SK-N-MC (cell line): Measurements from ENCODE around the gene IZUMO4.
A peak's percentile ranks its signal among the peaks of the same experiment; 100 is the strongest.
"Not testable (repeated sequence)": the region's sequence is repeated elsewhere in the genome, so short reads cannot be mapped to it uniquely, and the experiment has no call there.

Source experiments
- DNase-seq: peaks from one replicate; pipeline ENCODE4 v3.0.0-alpha.2; 2011; ENCODE audit warnings: low read depth, low spot score
- H3K27ac ChIP-seq: fragments of 200-600 bp; sonication (generic); 2 replicates; pipeline ENCODE4 v1.5.1; 2016; ENCODE audit warnings: mixed run types
- H3K36me3 ChIP-seq: fragments of 200-600 bp; sonication (generic); 2 replicates; pipeline ENCODE4 v1.6.1; 2017; ENCODE audit warnings: antibody characterized with exemption, low read length, mixed read lengths; ENCODE audit not compliant: insufficient read depth
- H3K4me3 ChIP-seq: fragments of 200-600 bp; sonication (generic); 2 replicates; pipeline ENCODE4 v1.5.1; 2016
- H3K9ac ChIP-seq: fragments of 200-600 bp; sonication (generic); 2 replicates; pipeline ENCODE4 v1.8.0; 2017; ENCODE audit warnings: mixed run types, mixed read lengths; ENCODE audit not compliant: insufficient read length
- H3K9me3 ChIP-seq: fragments of 200-600 bp; sonication (generic); 2 replicates; pipeline ENCODE4 v1.6.1; 2017; ENCODE audit warnings: low read depth, mild to moderate bottlenecking, antibody characterized with exemption, low read length, moderate library complexity, mixed read lengths
- EZH2 ChIP-seq: fragments of 200-600 bp; sonication (generic); IDR thresholded peaks from one replicate; pipeline ENCODE4 v1.6.1; 2017; ENCODE audit warnings: antibody characterized with exemption
- FOXP2 ChIP-seq: optimal IDR thresholded peaks from 2 replicates; pipeline ENCODE3; 2011; ENCODE audit warnings: mild to moderate bottlenecking, moderate library complexity; ENCODE audit not compliant: insufficient read depth; ENCODE audit errors: extremely low read length, control extremely low read depth
- POLR2AphosphoS5 ChIP-seq: IDR thresholded peaks from 2 replicates; pipeline ENCODE4 v1.6.1; 2012; ENCODE audit warnings: mild to moderate bottlenecking, low read depth, low read length, borderline replicate concordance

The IZUMO4 gene

GRCh38 chr19:2120821-2121220, 24.1 kb downstream of the IZUMO4 start:
- no peak overlapping the region for H3K9ac ChIP-seq
- no peak overlapping the region for H3K4me3 ChIP-seq
- no peaks in the 10 kb centered on the region for H3K9me3 ChIP-seq
- TF ChIP-seq FOXP2 (no peak), EZH2 (no peak), POLR2AphosphoS5 (no peak)
- H3K27ac ChIP-seq = no peak overlapping the region
- peaks cover 75% of the 10 kb centered on the region; the same call in 1 of the 2 replicates for H3K36me3 ChIP-seq
- no peak for DNase-seq

GRCh38 chr19:2121416-2122051, 24.8 kb downstream of the IZUMO4 start:
- Histone ChIP-seq H3K9me3 (no peaks in the 10 kb centered on the region), H3K27ac (no peak overlapping the region), H3K9ac (no peak overlapping the region), H3K36me3 (peaks cover 71% of the 10 kb centered on the region; the same call in 1 of the 2 replicates), H3K4me3 (no peak overlapping the region)
- TF ChIP-seq POLR2AphosphoS5 (no peak), FOXP2 (no peak), EZH2 (no peak)
- DNase-seq = no peak

- no peak for TF ChIP-seq FOXP2
- TF ChIP-seq EZH2 = no peak
- no peak for TF ChIP-seq POLR2AphosphoS5
- DNase-seq = no peak
- no peaks in the 10 kb centered on the region for H3K9me3 ChIP-seq
- no peak overlapping the region for H3K9ac ChIP-seq
- no peak overlapping the region for H3K27ac ChIP-seq
- H3K36me3 ChIP-seq = peaks cover 71% of the 10 kb centered on the region; the same call in 1 of the 2 replicates
- no peak overlapping the region for H3K4me3 ChIP-seq
These were observed 25.5 kb downstream of the IZUMO4 start for GRCh38 chr19:2122251-2122650.

- H3K4me3 ChIP-seq = no peak overlapping the region
- H3K9ac ChIP-seq = no peak overlapping the region
- no peak overlapping the region for H3K27ac ChIP-seq
- TF ChIP-seq POLR2AphosphoS5 (no peak), FOXP2 (no peak), EZH2 (no peak)
- no peaks in the 10 kb centered on the region for H3K9me3 ChIP-seq
- peaks cover 69% of the 10 kb centered on the region; the same call in 1 of the 2 replicates for H3K36me3 ChIP-seq
- DNase-seq = no peak
These were observed 26.3 kb downstream of the IZUMO4 start for GRCh38 chr19:2122982-2123381.

GRCh38 chr19:2123682-2124387, 27.1 kb downstream of the IZUMO4 start:
- TF ChIP-seq EZH2 (no peak), FOXP2 (no peak), POLR2AphosphoS5 (no peak)
- Histone ChIP-seq H3K27ac (no peak overlapping the region), H3K36me3 (peaks cover 60% of the 10 kb centered on the region; the same call in 1 of the 2 replicates), H3K9ac (no peak overlapping the region), H3K9me3 (no peaks in the 10 kb centered on the region), H3K4me3 (no peak overlapping the region)
- DNase-seq = no peak

- DNase-seq = no peak
- H3K36me3 ChIP-seq = peaks cover 38% of the 10 kb centered on the region; the same call in 1 of the 2 replicates
- no peaks in the 10 kb centered on the region for H3K9me3 ChIP-seq
- no peak overlapping the region for H3K9ac ChIP-seq
- TF ChIP-seq EZH2 (no peak), FOXP2 (no peak), POLR2AphosphoS5 (no peak)
- no peak overlapping the region for H3K4me3 ChIP-seq
- H3K27ac ChIP-seq = 0 out of 2 replicates have a peak overlapping the region, but pooled peaks have one; percentile 42
These were observed 30.3 kb downstream of the IZUMO4 start for GRCh38 chr19:2126879-2127518.

GRCh38 chr19:2127758-2128157, 31.0 kb downstream of the IZUMO4 start:
- no peaks in the 10 kb centered on the region for H3K9me3 ChIP-seq
- TF ChIP-seq POLR2AphosphoS5 (no peak), EZH2 (no peak), FOXP2 (no peak)
- no peak overlapping the region for H3K4me3 ChIP-seq
- H3K27ac ChIP-seq = peak overlapping the region; percentile 83
- peaks cover 38% of the 10 kb centered on the region; the same call in 1 of the 2 replicates for H3K36me3 ChIP-seq
- H3K9ac ChIP-seq = no peak overlapping the region
- DNase-seq = no peak

- H3K9me3 ChIP-seq, DNase-seq, H3K9ac ChIP-seq, H3K4me3 ChIP-seq: not testable (repeated sequence)
- Histone ChIP-seq H3K27ac (peak overlapping the region; percentile 83), H3K36me3 (peaks cover 33% of the 10 kb centered on the region; the same call in 1 of the 2 replicates)
These were observed 31.5 kb downstream of the IZUMO4 start for GRCh38 chr19:2128252-2128651.

GRCh38 chr19:2129022-2129421, 32.3 kb downstream of the IZUMO4 start:
- H3K36me3 ChIP-seq = peaks cover 26% of the 10 kb centered on the region; the same call in 1 of the 2 replicates
- peak overlapping the region; percentile 73 for H3K27ac ChIP-seq
- DNase-seq = no peak

More at GRCh38 chr19:2129022-2129421, 32.3 kb downstream of the IZUMO4 start:
- Histone ChIP-seq H3K4me3 (no peak overlapping the region), H3K9me3 (no peaks in the 10 kb centered on the region), H3K9ac (no peak overlapping the region)
- TF ChIP-seq POLR2AphosphoS5 (no peak), EZH2 (no peak), FOXP2 (no peak)
